ENCODE results near the gene BRD3OS.

BRD3OS gene

DNA sequence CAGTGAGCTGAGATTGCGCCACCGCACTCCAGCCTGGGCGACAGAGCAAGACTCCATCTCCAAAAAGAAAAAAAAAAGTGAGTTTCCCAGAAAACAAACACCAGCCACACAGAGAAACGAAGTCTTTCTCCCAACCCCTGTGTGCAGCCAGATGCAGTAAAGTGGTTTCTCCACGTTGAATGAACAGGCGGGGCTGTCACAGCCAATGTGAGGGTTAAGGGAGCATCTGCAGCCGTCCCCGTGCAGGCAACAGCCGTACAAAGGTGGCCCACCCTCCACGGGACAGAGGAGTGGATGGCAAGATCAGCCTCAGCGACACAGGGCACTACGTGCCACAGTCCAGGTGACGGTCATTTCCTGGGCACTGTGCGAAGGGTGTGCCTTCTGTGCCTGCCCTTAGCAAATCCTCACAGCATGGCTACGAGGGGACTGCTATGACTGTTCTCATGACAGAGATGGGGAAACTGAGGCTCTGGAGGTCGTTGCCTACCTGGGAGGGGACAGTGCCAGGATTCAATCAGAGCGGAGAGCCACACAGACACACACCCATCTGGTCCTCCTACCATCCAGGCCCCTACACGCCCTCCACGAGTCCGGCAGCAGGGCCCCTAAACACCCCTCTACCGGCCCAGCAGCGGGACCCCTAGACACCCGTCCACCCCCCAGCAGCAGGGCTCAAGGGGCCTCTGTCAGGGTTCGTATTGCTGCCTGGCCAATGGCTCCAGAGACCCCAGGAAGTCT is 35.5 kb upstream of the BRD3OS start:
- no peak for DNase-seq

DNA sequence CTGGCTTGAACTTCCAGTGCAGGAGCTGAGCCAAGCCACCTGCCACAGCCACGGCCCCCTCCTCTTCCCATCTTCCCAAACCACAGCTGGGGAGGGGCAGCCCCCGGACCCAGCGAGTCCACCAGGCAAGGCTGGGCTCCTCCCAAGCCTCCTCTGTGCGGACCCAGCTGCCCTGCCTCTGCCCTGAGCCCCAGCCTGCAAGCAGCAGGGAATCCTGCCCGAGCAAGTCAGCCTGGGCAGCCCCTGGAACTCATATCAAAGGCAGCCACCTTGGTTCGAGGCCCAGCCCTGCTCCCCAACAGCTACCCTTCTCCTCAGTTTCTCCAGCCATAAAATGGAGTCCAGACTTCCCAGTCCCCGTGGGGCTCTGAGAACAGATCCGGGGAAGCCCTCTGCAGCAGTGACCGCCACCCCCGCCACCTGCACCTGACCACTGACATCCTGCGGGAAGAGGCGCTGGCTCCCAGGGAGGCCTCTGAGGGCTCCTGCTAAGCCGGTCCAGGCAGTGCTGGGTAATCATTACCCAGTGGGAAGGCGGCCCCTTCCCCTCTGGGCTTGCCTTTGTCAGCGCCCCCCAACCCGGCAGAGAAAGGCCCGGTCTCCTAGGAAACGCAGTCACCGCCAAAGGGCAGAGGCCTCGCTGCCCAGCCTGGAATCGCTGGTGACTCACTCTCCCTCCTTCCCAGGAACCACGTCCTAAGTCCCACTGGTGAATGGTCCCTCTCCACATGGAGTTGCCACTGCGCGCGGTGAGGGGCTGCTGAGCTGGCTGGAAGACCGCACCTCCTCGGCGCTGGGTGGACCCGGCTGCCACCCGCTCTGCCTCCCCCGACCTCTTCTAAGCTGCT is 34.7 kb upstream of the BRD3OS start:
- DNase-seq: no peak

DNA sequence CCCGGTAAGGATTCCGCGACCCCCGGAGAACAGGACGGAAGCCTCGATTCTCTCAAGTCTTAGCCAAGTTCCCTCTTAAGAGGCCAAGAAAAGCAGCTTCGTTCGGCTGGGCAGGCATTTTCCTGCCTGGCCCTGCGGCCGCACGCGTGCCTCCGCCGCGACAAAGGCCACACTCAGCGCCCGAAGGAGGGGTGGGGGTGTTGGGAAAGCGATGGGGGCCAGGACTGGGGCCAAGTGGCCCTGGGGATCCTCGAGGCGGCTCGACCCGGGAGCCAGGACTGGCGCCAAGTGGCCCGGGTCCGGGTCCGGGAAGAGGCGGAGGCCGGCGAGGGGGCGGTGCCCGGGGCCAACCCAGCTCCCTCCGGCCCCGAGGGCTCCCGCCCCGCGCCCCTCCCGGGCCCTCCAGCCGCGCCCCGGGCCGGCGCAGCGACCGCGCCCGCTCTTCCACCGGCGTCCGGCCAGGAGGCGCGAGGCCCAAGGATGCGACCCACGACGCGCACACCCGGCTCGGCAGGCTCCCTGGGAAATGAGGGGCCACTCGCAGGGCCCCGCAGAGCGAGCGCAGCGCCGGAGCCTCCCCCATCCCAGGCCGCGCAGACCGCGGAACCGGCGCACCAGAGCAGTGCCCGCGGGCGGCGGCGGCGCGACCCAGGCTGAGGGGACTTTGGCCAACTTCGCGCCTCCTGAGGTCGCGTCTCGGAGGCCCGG is 33.9 kb upstream of the BRD3OS start:
- no peak for DNase-seq

DNA sequence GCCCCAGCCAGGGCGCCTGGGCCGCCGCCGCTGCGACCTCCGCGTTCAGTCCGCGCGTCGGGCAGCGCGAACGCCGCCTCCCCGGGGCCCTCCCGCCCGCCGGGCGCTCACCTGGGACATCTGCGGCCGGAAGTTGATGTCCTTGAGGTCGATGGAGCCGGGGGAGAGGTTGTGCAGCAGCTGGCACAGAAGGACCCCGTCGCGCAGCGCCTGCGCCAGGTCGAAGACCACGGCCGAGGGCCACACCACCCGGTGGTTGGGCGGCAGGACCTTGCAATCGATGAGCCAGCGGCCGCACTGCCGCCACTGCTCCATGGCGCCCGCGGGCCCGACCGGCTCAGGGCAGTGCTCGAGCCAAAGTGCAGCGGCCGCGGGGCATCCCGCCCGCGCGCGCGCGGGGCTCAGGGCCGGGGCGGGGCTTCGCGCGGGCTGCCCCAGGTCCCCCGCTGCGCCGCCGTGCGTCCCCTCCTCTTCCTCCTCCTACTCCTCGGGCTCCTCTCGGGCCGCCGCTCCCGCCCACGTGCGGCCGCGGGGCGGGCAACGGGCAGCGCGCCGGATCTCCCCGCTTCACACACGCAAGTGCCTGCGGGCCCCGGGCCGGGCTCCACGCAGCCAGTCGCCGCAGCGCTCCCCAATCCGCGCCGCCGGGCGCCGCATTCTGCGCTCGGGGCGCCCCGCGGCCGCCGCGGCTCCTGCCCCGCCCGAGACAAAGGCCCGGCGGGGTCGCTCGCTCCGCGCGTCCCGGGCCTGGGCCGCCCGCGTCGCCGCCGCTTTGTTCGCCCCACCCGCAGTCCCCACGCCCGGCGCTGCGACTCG is 33.1 kb upstream of the BRD3OS start, which contains the start of gene VAV2:
VAV2 (minus strand) TSS at position 361 of the 816 bp plus-strand sequence; CDS start at position 315, 46 bp downstream.
- DNase-seq: no peak

DNA sequence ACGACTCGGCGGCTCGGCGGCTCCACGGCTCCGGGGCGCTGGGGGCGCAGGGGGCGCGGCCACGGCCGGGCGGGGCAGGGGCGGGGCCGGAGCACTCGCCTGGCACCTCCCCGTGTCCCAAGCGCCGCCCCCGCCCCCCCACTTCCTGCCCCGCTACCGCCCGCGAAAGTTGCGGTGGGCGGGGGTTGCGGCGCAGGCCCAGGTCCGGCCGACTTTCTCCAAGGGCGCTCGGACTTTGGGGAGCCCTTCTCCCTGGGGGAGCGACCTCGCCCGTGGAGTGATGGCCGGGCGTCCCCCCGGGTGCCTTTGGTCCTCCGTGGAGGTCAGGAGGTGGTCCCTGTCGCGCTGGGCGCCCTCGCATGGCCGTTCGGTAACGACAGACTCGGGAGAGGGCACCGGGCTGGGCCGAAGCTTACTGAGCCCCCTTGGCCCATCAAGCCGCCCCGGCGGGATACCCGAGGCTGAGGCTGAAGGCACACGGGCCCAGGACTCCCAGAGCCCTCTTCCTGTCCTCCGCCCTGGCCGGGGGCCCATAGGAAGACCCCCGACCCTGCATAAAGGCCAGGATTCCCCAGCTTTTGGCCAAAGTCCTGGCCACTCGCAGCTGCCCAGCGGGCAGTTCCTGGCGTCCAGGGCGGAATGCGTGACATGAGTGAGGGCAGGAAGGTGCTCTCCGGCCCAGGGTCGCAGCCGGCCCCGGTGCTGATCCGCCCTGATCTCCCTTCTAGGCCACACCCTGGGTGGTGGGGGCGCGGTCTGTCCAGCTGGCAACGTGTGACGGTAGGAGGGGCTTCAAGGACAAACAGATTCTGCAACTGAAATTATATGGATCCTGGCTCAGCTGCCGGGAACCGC is 32.3 kb upstream of the BRD3OS start:
- peak; percentile 33 for DNase-seq

- no peak for DNase-seq
Observed at GRCh38 chr9:133993635-133994253, 31.5 kb upstream of the BRD3OS start.

GRCh38 chr9:133994353-133995011 is 30.8 kb upstream of the BRD3OS start:
- peak; percentile 23 for DNase-seq

GRCh38 chr9:133995012-133995896 is 30.0 kb upstream of the BRD3OS start:
- DNase-seq: no peak

DNA sequence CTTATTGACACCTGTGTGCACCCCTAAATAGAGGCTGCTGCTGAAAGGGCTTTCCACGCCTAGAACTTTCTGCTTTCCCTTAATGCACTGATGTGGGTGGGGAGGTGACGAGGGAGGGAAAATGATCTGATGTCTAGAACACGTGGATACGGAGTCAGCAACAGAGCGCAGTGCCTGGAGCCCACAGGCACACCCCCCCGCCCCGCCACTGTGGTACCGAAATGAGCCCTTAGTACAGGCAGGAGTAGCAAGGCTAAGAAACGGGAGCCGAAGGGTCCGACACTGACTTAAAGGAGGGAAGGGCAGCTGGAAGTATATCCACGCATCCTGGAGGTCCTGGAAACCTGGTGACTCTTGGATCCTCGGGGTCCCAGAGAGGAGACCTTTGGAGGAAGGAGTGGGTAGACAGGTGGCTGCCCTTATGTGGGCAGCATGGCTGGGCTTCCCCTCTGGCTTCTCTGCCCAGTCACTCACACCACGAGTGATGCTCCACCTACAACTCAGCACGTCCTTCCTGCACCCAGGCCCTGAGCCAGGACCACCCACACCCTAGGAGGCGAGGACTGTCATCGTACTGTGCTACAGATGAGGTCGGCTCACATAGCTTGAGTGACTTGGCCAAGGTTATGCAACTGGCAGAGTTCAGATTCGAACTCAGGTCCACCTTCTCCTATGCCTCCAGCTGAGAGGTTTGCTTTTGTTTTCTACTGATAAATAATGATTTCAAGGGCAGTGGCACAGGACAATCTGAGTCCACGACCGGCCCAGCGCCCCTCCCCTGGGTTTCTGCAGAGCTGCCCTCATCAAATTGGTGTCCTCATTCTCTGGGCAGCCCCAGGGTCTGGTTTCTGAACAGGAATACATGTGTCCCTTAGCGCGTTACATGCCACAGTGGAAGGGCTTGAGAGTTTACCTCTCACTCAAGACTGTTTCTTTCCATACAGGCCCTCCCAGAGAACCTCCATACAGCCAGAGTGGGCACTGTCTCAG is 28.5 kb upstream of the BRD3OS start:
- DNase-seq: no peak

DNA sequence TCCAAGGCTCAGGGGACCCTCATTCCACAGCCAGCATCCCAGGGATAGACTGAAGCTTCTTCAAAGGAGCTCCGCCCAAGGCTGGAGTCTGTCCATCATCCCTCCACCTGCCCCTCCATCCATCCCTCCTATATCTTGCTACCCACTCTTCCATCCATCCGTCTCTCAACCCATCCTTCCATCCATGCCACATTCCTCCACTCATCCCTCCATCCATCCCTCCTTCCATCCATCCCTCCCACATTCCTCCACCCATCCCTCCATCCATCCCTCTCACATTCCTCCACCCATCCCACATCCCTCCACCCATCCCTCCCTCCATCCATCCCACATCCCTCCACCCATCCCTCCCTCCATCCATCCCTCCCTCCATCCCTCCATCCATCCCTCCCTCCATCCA is 27.7 kb upstream of the BRD3OS start:
- DNase-seq: no peak

DNA sequence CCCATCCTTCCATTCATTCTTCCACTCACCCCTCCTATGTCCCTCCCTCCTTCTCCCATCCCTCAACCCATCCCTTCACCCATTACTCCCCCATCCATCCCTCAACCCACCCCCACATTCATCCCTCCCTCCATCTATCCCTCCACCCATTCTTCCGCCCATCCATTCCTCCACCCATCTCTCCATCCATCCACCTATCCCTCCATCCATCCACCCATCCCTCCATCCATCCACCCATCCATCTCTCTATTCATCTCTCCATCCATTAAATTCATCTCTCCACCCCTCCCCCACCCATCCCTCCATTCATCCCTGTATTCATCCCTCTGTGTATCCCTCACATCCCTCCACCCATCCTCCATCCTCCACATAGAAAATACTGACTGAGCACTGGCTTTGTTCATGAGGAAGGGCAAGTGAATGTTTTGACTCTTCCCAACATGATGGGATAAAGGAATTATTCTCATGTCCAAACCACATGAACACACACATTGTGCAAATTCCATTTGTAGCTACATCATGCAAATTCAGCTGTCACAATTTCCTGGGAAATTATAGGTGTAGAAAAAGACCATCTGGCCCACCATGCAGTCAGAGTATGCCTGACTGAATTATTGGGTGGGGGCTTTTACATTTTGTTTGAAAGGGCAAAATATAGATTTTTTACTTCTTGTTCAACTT is 26.2 kb upstream of the BRD3OS start:
- DNase-seq: no peak

GRCh38 chr9:133999851-134000265 is 25.4 kb upstream of the BRD3OS start:
- DNase-seq: no peak

- no peak for DNase-seq
Observed at GRCh38 chr9:134002796-134003195, 22.5 kb upstream of the BRD3OS start.

- DNase-seq: no peak
Observed at GRCh38 chr9:134003237-134003636, 22.0 kb upstream of the BRD3OS start.

DNA sequence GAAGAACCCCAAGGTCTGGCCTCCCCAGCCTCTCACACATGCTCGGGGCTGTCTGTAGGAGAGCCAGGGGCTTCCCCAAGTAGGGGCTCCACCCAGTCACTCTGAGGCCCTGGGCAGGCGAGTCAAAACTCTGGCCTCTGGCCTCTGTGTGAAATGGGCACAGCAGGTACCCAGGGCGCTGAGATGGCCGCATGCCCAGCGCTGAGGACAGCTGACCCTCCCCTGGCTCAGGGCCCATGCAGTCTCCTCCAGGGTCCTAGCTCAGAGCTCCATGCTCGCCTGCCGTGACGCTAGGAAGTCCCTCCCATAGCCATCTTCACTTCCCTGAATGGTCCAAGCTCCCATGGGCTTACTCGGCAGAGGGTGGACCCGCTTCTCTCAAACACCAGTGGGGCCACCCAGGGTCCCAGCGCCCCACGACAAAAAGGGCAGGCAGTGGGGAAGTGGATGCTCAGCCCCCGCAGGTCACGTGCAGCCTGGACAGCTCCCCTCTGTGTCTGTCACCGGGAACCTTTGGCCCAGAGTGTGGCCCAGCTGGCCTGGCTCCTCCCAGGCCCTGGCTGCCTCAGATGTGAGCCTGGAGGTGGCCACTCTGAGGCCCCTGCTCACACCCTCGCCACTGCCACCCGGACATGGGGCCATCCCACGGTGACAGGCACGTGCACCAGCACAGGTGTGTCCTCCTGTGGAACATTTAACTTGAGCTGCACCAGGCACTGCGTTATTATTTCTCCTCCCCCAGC is 21.0 kb upstream of the BRD3OS start:
- no peak for DNase-seq

DNA sequence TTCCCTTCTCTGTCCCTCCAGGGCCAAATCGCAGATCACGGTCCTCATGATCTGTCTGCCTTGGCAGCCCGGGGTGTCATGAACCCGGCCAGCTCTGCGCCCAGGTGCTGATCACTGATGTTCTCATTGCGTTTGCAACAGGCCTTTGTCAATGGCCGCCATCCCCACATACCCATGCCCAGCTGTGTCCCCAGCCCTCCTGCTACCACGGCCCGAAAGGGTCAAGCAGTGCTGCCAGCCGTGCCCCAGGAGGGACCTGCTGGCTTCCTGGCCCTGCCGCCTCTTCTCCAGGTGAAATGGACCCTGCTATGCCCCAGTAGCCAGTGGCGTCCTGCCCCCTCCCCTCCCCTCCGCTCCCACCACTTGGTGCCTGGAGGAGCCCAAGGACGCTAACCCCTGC is 20.4 kb upstream of the BRD3OS start:
- no peak for DNase-seq

DNA sequence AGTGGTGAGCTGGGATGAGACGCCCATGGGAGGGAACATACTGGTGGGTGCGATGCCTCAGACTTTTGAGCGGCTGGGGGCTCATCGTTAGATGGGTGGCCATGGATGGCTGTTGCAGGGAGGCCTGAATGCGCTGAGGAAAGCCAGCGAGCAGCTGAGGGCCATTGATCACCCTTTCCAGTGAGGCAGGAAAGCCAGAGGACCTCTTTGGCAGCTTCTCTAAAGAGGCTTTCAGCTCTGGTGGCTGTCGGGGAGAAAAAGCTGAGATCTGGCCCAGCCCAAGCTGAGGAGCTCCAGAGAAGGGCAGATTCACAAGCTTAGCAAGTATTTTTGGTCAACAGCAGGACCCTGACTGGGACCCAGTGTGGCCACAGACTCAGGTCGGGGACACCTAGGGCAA is 19.9 kb upstream of the BRD3OS start:
- no peak for DNase-seq

All from NCI-H1048 (cell line).